Omental fat pad (tissue), 4 donors: ENCODE measurements around the gene C13orf46. TPM values are rescaled to one million over a fixed set of nuclear protein-coding genes. Genes with fewer than 3 reads are reported as not detected.

Experiments used
- ATAC-seq: fragments of 150-250 bp; one replicate; pipeline ENCODE4 v1.9.1; 2016; ENCODE audit warnings: mild to moderate bottlenecking, moderate library complexity; ENCODE audit not compliant: low FRiP score
- DNase-seq: peaks from one replicate; pipeline ENCODE4 v3.0.0-alpha.2; 2019; ENCODE audit warnings: low spot score
- total RNA-seq, 4 donors: library from RNA; depleted of rRNA; stranded (reverse); fragments of >200 nt; gene quantifications; one replicate each; pipeline ENCODE4 v1.1.0, GENCODE V29; 2016
- TF ChIP-seq, protein P1 (sequence below), 3 donors: fragments of 450-650 bp; IDR thresholded peaks; one replicate each; pipeline ENCODE4 v1.5.1; 2016 to 2017; ENCODE audit warnings: antibody characterized with exemption in 3 of 3, mild to moderate bottlenecking in 3 of 3, moderate library complexity in 2 of 3

The C13orf46 gene
- total RNA-seq, 4 donors from 2014 or later, result 0.13 to 6.9 (median 1.6) TPM

DNA sequence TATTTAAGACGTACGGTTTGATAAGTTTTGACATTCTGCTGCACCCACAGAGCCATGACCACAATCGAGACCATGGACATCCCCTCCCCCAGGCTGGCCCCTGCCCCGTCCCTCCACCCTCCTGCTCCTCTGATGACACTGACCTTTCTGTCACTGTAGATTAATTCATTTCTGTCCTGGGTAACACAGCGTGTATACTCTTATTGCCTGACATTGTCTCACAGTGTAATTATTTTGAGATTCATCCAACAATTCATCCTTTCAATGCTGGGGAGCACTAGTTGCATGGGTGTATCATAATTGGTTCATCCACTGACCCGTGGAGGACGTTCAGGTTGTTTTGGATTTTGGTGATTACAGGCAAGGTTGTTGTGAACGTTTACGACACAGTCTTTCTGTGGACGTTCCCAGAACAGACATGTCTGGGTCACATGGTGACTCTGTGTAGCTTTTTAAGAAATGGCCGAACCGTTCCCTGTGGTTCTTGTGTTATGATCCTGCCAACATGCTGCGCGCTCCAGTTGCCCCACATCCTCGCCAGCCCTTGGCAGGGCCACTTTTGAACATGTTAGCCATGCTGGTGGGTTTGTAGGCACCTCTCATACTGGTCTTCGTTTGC lies 41.9 kb downstream of the C13orf46 start:
- DNase-seq, result no peak
- TF ChIP-seq, protein P1, sequence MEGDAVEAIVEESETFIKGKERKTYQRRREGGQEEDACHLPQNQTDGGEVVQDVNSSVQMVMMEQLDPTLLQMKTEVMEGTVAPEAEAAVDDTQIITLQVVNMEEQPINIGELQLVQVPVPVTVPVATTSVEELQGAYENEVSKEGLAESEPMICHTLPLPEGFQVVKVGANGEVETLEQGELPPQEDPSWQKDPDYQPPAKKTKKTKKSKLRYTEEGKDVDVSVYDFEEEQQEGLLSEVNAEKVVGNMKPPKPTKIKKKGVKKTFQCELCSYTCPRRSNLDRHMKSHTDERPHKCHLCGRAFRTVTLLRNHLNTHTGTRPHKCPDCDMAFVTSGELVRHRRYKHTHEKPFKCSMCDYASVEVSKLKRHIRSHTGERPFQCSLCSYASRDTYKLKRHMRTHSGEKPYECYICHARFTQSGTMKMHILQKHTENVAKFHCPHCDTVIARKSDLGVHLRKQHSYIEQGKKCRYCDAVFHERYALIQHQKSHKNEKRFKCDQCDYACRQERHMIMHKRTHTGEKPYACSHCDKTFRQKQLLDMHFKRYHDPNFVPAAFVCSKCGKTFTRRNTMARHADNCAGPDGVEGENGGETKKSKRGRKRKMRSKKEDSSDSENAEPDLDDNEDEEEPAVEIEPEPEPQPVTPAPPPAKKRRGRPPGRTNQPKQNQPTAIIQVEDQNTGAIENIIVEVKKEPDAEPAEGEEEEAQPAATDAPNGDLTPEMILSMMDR (IDR thresholded peaks at IDR 0.05), result no peak
- ATAC-seq, result no peak

DNA sequence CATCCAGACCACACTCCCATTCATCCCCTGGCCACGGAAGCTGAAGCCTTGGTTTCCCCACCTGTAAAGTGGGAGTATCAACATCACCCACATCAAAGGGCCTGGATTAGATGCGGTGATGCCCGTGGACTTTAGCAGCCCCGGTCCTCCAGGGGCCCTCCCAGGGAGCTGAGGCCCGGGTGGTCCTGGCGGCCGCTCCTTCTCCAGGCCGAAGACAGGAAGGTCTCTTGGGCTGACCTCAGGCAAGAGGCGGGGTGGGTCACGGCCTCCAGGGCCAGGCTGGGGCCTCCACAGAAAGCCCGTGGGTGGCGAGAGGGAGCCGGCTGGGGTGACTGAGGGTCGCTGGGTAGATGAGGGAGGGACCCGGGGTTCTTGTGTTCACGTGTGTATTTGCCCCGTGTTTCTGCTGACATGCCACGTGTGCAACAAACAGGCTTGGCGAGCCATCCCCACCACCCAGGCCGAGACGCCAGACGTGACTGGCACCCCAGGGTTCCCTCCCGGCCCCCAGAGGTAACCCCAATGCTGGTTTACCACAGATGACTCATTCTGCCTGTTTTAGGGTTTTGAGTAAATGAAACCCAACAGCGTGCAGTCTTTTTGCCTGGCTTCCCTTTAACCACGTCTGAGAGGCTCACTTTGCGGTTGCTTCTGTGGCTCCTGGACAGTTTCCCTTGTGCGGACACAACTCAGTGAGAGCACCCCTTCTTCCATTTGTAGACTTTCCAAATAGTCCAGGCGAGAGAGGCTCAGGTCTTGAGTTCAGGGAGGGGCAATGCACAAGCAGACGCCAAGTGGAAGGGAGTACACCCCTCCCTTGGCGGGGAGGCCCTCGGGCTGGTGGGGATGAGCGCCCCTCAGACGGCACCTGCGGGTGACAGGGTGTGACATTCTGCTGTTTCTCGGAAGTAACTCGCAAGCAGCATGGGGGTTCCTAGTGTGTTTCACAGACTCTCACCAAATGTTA lies 42.9 kb downstream of the C13orf46 start:
- peak; percentile 14 for DNase-seq
- TF ChIP-seq, protein P1 (IDR thresholded peaks at IDR 0.05), result no peak
- no peak for ATAC-seq

GRCh38 chr13:113929628-113930615 lies 44.0 kb downstream of the C13orf46 start:
- TF ChIP-seq, protein P1 (IDR thresholded peaks at IDR 0.05), result no peak
- DNase-seq (peak; percentile 13), ATAC-seq (no peak)

DNA sequence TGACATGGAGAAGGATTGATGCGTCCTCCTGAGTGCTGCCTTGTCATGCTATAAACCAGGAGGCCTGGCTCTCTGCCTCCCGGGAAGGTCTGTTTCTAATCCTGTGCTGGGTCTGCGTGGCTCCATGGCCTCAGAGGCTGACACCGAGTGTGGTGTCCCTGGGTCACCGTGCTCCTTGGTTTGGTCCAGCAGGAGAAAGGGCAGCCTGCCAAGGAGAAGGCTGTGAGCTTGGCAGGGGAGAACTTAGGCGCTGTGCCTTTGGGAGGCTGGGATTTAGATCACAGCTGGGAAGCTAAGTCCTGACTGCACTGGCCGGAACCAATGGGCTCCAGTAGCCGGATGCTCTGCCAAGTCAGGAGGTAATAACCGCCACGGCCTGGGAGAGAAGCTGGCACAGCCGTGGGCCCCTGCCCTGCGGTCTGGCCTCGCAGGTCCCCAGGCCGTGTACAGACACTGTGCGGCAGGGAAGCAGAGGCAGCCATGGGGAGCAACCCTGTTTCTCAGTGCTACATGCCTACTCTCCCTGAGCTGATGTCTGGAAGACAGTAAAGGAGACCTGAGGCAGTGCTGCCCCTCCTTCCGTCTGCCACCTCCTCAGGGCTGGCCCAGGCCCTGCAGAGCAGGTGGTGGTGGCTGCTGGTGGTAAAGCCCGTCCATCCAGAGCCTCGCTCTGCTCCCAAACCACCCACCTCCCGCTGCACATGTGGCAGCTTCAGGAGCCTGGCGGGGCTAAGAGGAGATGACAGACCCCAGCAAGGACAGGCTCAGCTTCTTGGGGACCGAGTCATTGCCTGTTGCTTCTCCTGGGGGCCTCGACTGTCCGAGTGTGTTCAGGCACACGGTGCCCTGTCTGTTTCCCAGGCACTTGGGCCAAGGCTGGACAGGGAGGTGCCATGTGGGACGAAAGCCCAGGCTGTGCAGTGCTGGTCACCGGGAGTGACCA lies 44.9 kb downstream of the C13orf46 start:
- TF ChIP-seq, protein P1 (IDR thresholded peaks at IDR 0.05), result no peak
- DNase-seq (peak; percentile 52), ATAC-seq (peak; percentile 39)

- DNase-seq (peak; percentile 21), ATAC-seq (no peak)
- TF ChIP-seq, protein P1 (IDR thresholded peaks at IDR 0.05), result no peak
These were observed 46.0 kb downstream of the C13orf46 start for GRCh38 chr13:113927661-113928581.
